Fibroblast of lung (primary cell): ENCODE measurements around the gene PUSL1.

Experiments used
- CTCF ChIP-seq, 2 donors: IDR thresholded peaks in 1 of 2; conservative IDR thresholded peaks in 1 of 2; 1 replicate in 1 of 2; 2 replicates in 1 of 2; pipeline ENCODE4 v1.5.1; 2011 to 2012; ENCODE audit warnings: low read length in 2 of 2, control low read depth in 1 of 2, inconsistent platforms in 1 of 2, low read depth in 1 of 2, mild to moderate bottlenecking in 1 of 2
- EZH2 ChIP-seq: IDR thresholded peaks from 2 replicates; pipeline ENCODE4 v1.5.1; 2012; ENCODE audit warnings: low read length, control low read depth, mild to moderate bottlenecking; ENCODE audit errors: missing control alignments

GRCh38 chr1:1294250-1294890, 14.0 kb upstream of the PUSL1 start:
- no peak for TF ChIP-seq CTCF (conservative IDR thresholded peaks at IDR 0.05 in 1 of 2, IDR thresholded peaks at IDR 0.05 in 1 of 2; ENCODE audit: low read depth in 1 of 2, low read length in 2 of 2)
- TF ChIP-seq EZH2 = no peak
